Activated T-cell treated with anti-CD3 and anti-CD28 coated beads, Interleukin-2, amount 50 U/mL, for 4 hours (primary cell): ENCODE data around the gene SUV39H1. TPM values are rescaled to one million over a fixed set of nuclear protein-coding genes. Genes with fewer than 3 reads are reported as not detected.
A peak's percentile ranks its signal among the peaks of the same experiment; 100 is the strongest.

Source experiments
- ATAC-seq, 2 donors: fragments of 200-7000 bp; cut with Tn5 transposase; one replicate each; pipeline ENCODE4 v1.10.0; 2021
- DNase-seq: peaks from one replicate; pipeline ENCODE4 v3.0.0-alpha.2; 2020
- H3K27me3 Mint-ChIP-seq: one replicate; pipeline ENCODE4 v1.8.0; 2021; ENCODE audit warnings: low read depth, mixed read lengths
- H3K36me3 Mint-ChIP-seq: one replicate; pipeline ENCODE4 v1.8.0; 2022; ENCODE audit warnings: mixed read lengths; ENCODE audit not compliant: insufficient read depth
- H3K4me1 Mint-ChIP-seq: one replicate; pipeline ENCODE4 v1.8.0; 2021; ENCODE audit warnings: low read depth, mixed read lengths
- H3K4me3 Mint-ChIP-seq: one replicate; pipeline ENCODE4 v1.8.0; 2021; ENCODE audit warnings: mild to moderate bottlenecking, moderate library complexity, mixed read lengths
- H3K9me3 Mint-ChIP-seq: one replicate; pipeline ENCODE4 v1.8.0; 2021; ENCODE audit warnings: mixed read lengths
- total RNA-seq, 3 donors: library from RNA; stranded (reverse); gene quantifications; one replicate each; pipeline ENCODE4 v1.2.1, GENCODE V29; 2021

SUV39H1 gene
- total RNA-seq, 3 donors from 2014 or later = 21.2 to 25.5 (median 23.2) TPM

DNA sequence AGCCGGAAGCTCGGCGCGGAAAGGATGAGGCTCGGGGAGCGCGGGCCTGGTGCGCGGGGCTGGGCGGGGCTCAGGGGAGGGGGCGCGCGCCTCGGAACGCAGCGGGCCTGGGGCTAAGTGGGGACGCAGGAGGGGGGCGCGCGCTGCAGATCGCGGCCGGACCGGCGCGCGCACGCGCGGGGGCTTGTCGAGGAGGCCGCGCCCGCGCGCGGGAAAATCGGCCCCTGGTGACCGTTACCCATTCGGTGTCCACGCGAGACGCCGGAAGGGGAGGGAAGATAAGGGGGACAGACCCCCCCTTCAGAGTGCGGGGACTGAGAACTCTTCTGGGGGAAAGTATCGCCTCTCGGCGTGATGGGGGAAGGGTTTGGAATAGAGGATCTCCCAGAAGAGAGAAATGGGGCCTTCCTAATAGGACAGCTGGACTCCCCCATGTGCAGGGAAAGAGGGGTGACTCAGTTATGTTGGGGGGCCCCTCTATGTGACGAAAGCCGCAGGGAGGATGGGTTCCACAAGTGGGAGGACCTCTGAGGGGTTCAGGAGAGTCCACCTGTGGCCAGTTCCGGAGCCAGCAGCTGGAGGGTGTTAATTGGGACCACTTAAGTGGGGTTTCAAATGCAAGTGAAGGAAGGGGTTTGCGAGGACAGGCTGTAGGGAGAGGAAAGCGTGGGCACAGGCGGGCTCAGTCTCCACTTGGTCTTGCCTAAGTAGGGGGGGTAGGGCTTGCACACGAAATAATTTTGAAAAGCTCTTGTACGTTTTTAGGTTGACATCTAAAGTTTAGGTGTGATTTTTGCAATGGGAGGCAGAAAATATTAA, 584 bp downstream of the SUV39H1 start:
- H3K4me1 Mint-ChIP-seq = peaks cover 26% of the 10 kb centered on the region
- DNase-seq (no peak), ATAC-seq (peak; percentile 19 to 23)
- no peaks in the 10 kb centered on the region for H3K27me3 Mint-ChIP-seq
- H3K4me3 Mint-ChIP-seq = peak overlapping the region; percentile 85
- H3K36me3 Mint-ChIP-seq = peaks cover 6% of the 10 kb centered on the region
- no peaks in the 10 kb centered on the region for H3K9me3 Mint-ChIP-seq

DNA sequence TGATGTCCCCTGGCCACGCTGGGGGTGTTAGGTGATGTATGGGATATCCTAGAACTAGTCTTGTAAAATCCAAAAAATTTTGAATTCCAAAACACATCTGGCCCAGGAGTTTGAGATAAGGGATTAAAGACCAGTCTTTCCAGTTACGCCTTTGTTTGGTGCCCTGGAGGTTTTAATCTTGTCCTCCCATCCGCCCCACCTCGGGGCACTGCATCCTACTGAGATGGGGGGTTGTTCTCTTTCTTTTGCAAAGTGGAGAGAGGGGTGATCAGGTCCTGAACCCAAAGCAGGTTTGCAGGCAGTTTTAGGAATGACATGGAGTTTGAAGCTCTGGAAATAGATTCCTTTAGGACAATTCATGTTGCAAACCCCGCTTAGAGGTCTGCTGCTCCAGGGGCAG, 1.8 kb downstream of the SUV39H1 start:
- peaks cover 30% of the 10 kb centered on the region for H3K4me1 Mint-ChIP-seq
- ATAC-seq (no peak), DNase-seq (no peak)
- H3K4me3 Mint-ChIP-seq = peak overlapping the region; percentile 24
- no peaks in the 10 kb centered on the region for H3K27me3 Mint-ChIP-seq
- peaks cover 13% of the 10 kb centered on the region for H3K36me3 Mint-ChIP-seq
- H3K9me3 Mint-ChIP-seq = no peaks in the 10 kb centered on the region

DNA sequence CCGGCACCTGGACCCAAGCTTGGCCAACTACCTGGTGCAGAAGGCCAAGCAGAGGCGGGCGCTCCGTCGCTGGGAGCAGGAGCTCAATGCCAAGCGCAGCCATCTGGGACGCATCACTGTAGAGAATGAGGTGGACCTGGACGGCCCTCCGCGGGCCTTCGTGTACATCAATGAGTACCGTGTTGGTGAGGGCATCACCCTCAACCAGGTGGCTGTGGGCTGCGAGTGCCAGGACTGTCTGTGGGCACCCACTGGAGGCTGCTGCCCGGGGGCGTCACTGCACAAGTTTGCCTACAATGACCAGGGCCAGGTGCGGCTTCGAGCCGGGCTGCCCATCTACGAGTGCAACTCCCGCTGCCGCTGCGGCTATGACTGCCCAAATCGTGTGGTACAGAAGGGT, 3.7 kb downstream of the SUV39H1 start:
- no peak for DNase-seq
- Mint-ChIP-seq H3K27me3 (no peaks in the 10 kb centered on the region), H3K36me3 (peaks cover 14% of the 10 kb centered on the region)

DNA sequence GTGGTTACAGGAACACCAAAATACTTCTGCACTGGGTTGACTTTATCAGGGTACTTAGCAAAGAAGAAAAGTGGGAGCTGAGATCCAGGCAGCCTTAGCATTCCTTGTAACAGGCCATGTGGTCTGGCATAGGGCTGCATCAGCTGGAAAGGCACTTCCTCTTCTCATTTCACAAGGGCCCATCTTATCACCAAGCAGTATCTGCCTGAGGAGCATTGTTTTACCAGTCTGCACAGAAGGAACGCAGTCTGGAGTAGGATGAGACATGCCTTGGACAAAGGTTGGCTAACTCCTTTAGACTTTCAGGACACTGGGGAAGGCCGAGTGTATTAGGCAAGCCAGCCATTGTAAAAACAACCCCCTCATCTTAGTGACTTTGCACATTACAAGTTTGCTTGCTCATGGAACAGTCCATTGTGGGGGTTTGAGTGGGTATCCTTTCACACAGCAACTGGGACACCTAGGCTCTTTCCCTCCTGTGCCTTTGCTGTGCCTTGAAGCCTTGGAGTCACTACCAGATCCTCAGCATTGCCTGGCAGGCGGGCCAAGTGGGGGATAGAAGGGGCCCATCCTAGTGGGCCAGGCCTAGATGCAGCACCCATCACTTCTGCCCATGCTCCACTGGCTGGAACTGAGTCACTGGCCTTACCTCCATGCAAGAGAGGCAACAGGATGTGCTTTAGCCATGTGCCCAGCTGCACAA, 4.6 kb downstream of the SUV39H1 start:
- no peak overlapping the region for H3K4me3 Mint-ChIP-seq
- no peaks in the 10 kb centered on the region for H3K27me3 Mint-ChIP-seq
- ATAC-seq (no peak), DNase-seq (no peak)
- peaks cover 14% of the 10 kb centered on the region for H3K36me3 Mint-ChIP-seq
- H3K9me3 Mint-ChIP-seq = no peaks in the 10 kb centered on the region
- H3K4me1 Mint-ChIP-seq = peaks cover 21% of the 10 kb centered on the region

More for the DNA sequence above, 3.7 kb downstream of the SUV39H1 start:
- Mint-ChIP-seq H3K4me3 (no peak overlapping the region), H3K4me1 (peaks cover 30% of the 10 kb centered on the region), H3K9me3 (no peaks in the 10 kb centered on the region)
- no peak for ATAC-seq

DNA sequence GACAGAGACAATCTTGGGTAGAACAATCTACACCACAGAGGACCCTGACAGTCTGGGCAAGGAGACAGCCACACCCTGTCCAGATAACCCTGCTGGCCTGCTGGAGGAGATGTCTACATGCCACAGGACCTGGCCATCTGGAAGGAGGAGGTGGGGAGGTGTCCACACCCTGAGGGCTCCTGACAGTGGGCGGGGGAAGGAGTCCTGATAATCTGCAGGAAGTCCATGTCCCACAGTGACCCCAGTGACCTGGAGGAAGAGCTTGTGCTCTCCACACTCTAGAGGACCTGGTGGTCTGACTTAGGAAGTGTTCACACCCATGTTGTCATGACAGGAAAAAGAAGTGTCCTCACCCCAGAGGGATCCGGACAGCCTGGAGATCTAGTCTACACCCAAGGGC, 5.5 kb downstream of the SUV39H1 start:
- ATAC-seq (no peak), DNase-seq (no peak)
- peaks cover 14% of the 10 kb centered on the region for H3K36me3 Mint-ChIP-seq
- no peaks in the 10 kb centered on the region for H3K27me3 Mint-ChIP-seq
- H3K4me3 Mint-ChIP-seq = no peak overlapping the region
- peaks cover 19% of the 10 kb centered on the region for H3K4me1 Mint-ChIP-seq
- H3K9me3 Mint-ChIP-seq = no peaks in the 10 kb centered on the region

DNA sequence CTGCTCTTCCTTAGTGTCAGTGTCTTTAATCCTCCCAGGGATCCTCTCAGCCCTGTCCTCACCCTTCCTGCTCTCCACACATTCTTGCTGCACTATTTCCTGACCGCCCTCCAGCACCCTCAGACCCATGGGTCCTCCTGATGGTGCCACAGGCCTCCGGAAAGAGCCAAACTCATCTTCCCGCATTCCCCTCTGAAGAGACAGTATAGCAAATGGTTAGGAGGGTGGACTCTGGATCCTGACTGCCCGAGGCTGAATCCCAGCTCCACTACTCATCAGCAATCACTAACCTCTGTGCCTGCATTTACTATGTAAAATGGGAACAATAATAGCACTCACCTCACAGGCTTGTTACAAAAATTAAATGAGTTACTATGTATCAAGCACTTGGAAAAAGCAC, 6.2 kb downstream of the SUV39H1 start:
- H3K27me3 Mint-ChIP-seq = no peaks in the 10 kb centered on the region
- DNase-seq = no peak

DNA sequence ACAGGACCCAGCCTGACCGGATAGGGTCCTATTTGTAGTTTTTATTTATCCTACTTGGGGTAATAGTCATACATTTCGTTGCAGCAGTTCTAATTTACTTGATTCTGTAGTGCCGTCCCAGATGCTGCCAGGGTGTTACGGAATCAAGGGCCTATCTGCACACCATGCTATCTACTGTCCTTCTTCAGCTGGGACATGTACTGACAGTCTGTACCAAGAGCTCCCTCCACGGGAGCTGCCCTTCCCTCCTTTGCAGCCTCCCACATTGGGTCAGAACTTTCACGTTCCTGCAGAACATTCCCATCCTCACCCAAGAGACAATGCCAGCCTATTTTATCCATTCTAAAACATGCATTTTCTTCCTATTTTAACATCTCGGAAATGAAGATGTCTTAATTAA, 6.7 kb downstream of the SUV39H1 start:
- DNase-seq (no peak), ATAC-seq (no peak)
- Mint-ChIP-seq H3K4me3 (no peak overlapping the region), H3K36me3 (peaks cover 17% of the 10 kb centered on the region), H3K27me3 (no peaks in the 10 kb centered on the region), H3K9me3 (no peaks in the 10 kb centered on the region), H3K4me1 (peaks cover 10% of the 10 kb centered on the region)

More for the DNA sequence above, 6.2 kb downstream of the SUV39H1 start:
- H3K4me1 Mint-ChIP-seq = peaks cover 12% of the 10 kb centered on the region
- peaks cover 16% of the 10 kb centered on the region for H3K36me3 Mint-ChIP-seq
- no peak for ATAC-seq
- H3K4me3 Mint-ChIP-seq = no peak overlapping the region
- no peaks in the 10 kb centered on the region for H3K9me3 Mint-ChIP-seq

DNA sequence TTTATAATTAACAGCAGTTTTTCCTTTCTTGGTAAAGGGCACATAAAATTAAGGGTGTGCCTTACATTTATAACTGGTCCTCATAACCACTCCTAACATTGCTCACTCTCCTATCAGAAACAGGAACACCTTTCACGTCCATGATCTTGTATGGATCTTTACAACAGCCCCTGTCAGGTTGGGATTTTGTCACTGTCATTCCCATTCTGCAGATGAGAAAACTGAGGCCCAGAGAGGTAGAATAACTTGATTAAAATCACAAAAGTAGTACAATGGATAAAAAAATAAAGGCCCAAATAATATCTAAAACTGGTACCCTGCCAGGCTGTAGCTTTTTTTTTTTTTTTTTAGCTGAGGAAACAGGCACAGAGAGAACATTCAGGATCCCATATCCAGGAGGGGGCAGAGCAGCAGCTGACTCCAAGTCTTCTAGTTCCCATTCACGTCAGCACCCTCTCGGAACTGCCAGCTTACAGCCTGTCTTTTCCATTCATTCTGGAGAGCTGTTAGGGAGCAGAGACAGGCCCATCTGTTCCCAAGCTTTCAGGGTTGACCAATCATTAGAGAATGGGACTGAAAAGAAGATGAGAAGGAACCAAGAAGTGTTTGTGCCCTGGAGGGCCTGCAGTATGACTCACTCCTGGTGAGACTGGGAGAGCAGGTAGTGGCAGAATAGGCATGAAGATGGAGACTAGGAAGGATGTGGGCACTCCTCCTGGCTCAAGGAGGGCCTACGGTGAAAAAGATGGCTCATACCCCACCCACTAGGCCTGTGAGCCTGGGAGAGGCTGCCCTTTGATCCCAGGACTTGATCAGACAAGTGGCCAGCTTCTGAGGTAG, 7.3 kb downstream of the SUV39H1 start:
- Mint-ChIP-seq H3K9me3 (no peaks in the 10 kb centered on the region), H3K36me3 (peaks cover 17% of the 10 kb centered on the region)
- no peak for ATAC-seq

DNA sequence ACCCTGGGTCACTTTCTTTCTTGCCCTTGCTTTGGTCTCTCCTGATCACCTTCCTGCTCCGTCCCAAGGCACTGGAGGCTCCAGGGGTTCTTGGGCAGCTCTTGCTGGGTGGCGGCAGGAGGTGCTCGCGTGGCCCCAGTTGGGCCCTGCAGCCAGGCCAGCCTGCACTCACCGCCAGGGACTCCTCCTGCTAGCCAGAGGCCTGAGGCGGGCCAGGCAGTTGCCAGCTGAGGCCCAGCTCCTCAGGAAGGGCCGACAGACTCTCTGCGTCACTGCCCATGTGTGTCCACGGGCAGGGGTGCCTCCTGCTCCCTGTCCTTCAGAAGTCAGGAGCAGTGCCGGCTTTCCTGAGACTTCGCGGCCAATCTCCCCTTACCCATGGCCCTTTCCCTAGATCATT, 9.3 kb downstream of the SUV39H1 start:
- ATAC-seq = no peak
- no peaks in the 10 kb centered on the region for H3K27me3 Mint-ChIP-seq
- peaks cover 17% of the 10 kb centered on the region for H3K4me1 Mint-ChIP-seq
- H3K36me3 Mint-ChIP-seq = peaks cover 11% of the 10 kb centered on the region
- H3K9me3 Mint-ChIP-seq = no peaks in the 10 kb centered on the region
- no peak for DNase-seq
- H3K4me3 Mint-ChIP-seq = no peak overlapping the region

More for the DNA sequence above, 7.3 kb downstream of the SUV39H1 start:
- H3K27me3 Mint-ChIP-seq = no peaks in the 10 kb centered on the region
- DNase-seq = no peak
- H3K4me3 Mint-ChIP-seq = no peak overlapping the region
- peaks cover 12% of the 10 kb centered on the region for H3K4me1 Mint-ChIP-seq

DNA sequence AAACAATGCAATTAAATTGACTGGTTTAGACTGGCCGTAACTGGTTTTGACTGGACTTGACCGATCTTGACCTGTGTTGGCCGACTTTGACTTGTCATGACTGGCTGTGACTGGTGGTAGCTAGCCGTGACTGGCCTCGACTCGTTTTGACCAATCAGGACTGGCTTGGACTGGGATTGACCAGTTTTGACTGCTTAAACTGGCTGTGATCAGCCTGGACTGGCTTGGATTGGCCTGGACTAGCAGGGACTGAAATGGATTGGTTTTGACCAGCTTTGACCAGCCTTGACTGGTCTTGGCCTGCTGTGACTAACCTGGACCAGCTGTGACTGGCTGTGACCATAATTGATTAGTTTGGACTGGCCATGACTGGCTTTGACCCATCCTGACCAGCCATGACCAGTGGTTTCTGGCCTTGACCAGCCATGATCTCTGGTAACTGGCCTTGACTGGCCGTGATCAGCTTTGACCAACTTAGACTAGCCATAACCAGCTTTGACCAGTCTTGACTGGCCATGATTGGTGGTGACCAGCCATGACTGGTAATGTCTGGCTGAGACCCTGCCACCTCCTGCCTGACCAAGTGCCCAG, 13.1 kb downstream of the SUV39H1 start:
- H3K36me3 Mint-ChIP-seq = peaks cover 3% of the 10 kb centered on the region
- ATAC-seq (no peak), DNase-seq (no peak)
- H3K4me3 Mint-ChIP-seq = no peak overlapping the region
- H3K27me3 Mint-ChIP-seq = no peaks in the 10 kb centered on the region
- H3K9me3 Mint-ChIP-seq = no peaks in the 10 kb centered on the region
- H3K4me1 Mint-ChIP-seq = peaks cover 47% of the 10 kb centered on the region

DNA sequence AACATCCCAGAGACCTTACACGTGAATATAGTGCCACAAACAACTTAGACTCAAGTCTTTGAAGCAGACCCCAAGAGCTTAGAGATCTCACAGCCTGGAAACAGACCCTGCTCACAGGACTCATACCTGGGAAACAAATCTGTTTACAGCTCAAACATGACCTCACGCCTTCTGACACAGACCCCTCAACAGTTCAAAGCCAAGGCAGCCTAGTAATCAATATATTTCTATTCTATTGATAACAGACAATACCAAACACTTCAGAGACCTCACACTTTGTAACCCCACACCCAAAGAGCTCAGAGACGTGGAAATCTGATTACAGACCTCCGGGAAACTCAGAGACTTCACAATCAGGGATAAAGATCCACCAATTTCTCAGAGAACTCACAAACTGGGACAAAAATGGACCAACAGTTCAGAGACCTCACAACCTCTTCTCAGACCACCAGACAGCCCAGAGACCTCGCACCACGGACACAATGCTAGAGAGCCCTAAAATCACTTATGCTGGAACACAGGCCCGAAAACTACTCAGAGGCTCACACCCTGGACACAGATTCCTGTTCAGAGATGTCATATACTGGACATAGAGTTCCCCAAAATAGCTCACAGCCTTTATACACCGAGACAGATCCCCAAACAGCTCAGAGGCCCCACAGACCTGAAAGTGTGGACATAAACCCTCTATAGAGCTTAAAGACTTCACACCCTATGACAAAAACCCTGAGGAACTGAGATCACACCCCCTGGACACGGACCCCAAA, 14.8 kb downstream of the SUV39H1 start:
- Mint-ChIP-seq H3K9me3 (no peaks in the 10 kb centered on the region), H3K4me1 (peaks cover 64% of the 10 kb centered on the region), H3K27me3 (no peaks in the 10 kb centered on the region), H3K36me3 (peaks cover 3% of the 10 kb centered on the region), H3K4me3 (no peak overlapping the region)
- no peak for DNase-seq
- ATAC-seq = no peak

DNA sequence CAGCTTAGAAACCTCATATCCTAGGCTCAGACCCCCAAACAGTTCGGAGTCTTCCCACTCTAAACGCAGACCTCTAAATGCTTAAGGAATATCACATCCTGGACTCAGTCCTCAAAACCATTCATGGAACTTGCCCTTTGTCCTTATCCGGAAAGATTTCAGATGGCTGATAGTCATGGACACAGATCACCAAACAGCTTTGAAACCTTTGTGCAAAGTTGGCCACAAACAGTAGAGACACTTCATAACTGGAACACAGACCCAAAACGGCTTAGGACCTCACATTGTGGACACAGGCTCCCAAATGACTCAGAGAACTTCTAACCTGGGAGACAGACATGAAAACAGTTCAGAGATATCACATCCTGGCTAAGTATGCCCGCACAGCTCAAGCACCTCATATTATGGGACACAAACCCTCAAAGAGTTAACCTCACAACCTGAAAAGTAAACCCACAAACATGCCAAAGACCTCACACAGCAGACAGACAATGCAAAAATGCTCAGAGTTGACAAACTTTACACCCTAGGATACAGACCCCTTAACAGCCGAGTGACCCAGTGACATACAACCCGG, 15.5 kb downstream of the SUV39H1 start:
- Mint-ChIP-seq H3K36me3 (peaks cover 3% of the 10 kb centered on the region), H3K4me1 (peaks cover 69% of the 10 kb centered on the region), H3K4me3 (no peak overlapping the region), H3K27me3 (no peaks in the 10 kb centered on the region), H3K9me3 (no peaks in the 10 kb centered on the region)
- ATAC-seq (no peak), DNase-seq (no peak)

DNA sequence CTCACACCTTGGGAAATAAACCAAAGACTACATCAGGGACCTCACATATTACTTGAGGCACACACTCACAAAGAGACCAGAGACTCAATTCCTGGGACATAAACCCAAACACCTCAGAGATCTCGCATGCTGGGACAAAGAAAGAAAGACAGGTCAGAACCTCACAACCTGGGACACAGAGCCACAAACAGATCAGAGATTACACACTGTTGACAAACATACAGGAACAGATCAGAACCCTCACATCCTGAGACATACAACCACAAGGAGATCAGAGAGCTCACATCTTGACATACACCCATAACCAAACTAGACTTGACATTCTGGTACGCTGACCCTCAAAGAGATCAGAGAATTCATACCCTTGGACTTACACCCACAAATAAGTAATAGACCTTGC, 17.3 kb downstream of the SUV39H1 start:
- H3K27me3 Mint-ChIP-seq = no peaks in the 10 kb centered on the region
- peak overlapping the region; percentile 63 for H3K4me3 Mint-ChIP-seq
- H3K9me3 Mint-ChIP-seq = no peaks in the 10 kb centered on the region
- no peaks in the 10 kb centered on the region for H3K36me3 Mint-ChIP-seq
- DNase-seq (no peak), ATAC-seq (no peak)
- peaks cover 78% of the 10 kb centered on the region for H3K4me1 Mint-ChIP-seq
